SK-N-SH (cell line): ENCODE measurements around the gene MBOAT2.

Experiments
- CTCF ChIP-seq: fragments of 200-600 bp; sonication (generic); IDR thresholded peaks from 2 replicates; pipeline ENCODE4 v1.6.1; 2017; ENCODE audit warnings: antibody characterized with exemption, mild to moderate bottlenecking, moderate library complexity
- EP300 ChIP-seq, 2 experiments: IDR thresholded peaks; 2 replicates each; pipeline versions ENCODE4 v1.4.0 to v1.6.1; 2012; ENCODE audit warnings: borderline replicate concordance in 1 of 2, low read depth in 1 of 2, low read length in 1 of 2
- RFX5 ChIP-seq: IDR thresholded peaks from 2 replicates; pipeline ENCODE4 v1.6.1; 2012; ENCODE audit warnings: mild to moderate bottlenecking, improper control_type of control experiment, low read length
- TEAD4 ChIP-seq: IDR thresholded peaks from 2 replicates; pipeline ENCODE4 v1.4.0; 2012; ENCODE audit warnings: mild to moderate bottlenecking, borderline replicate concordance; ENCODE audit not compliant: insufficient read depth

- no peak for TF ChIP-seq EP300 (IDR thresholded peaks at IDR 0.05; ENCODE audit: borderline replicate concordance in 1 of 2, low read depth in 1 of 2, low read length in 1 of 2)
- no peak for TF ChIP-seq CTCF
- TF ChIP-seq TEAD4 = no peak
- TF ChIP-seq RFX5 = no peak
Measured at GRCh38 chr2:9027884-9028283, 24.4 kb upstream of the MBOAT2 start.
